Stimulated activated CD4-positive, alpha-beta T cell treated with anti-CD3 and anti-CD28 coated beads, TNF-alpha, amount 100 ng/mL, for 1 hour (primary cell): ENCODE data around the gene GBA2.

Experiments
- DNase-seq, 3 donors: peaks; one replicate each; pipeline ENCODE4 v3.0.0-alpha.2; 2020; ENCODE audit warnings: low read depth in 3 of 3, low spot score in 1 of 3

Gene GBA2

GRCh38 chr9:35748858-35749514 lies at the start of gene GBA2, which contains the start of gene RGP1:
Gene GBA2 (minus strand): TSS chr9:35749228. CDS start chr9:35748704, 524 bp downstream.
Gene RGP1 (plus strand): TSS chr9:35749287. CDS start chr9:35749756, 469 bp downstream.
- DNase-seq, result peak in 1 of 3 donors; percentile 60

GRCh38 chr9:35797311-35798109 lies 48.5 kb upstream of the GBA2 start:
- DNase-seq, result no peak

GRCh38 chr9:35795695-35796094 lies 46.7 kb upstream of the GBA2 start:
- DNase-seq, result no peak

- DNase-seq, result no peak
Observed at GRCh38 chr9:35793461-35793860, 44.4 kb upstream of the GBA2 start.

- no peak for DNase-seq
Observed at GRCh38 chr9:35792826-35793225, 43.8 kb upstream of the GBA2 start.

GRCh38 chr9:35792024-35792813 lies 43.2 kb upstream of the GBA2 start:
- no peak for DNase-seq

- DNase-seq, result no peak
Observed at GRCh38 chr9:35791297-35791921, 42.4 kb upstream of the GBA2 start, which contains the start of gene NPR2. Gene NPR2 (plus strand): TSS chr9:35791591. CDS start chr9:35792409, 818 bp downstream.

- DNase-seq, result peak in 2 of 3 donors; percentile 11 to 14
Observed at GRCh38 chr9:35790385-35791296, 41.6 kb upstream of the GBA2 start.

- no peak for DNase-seq
Observed at GRCh38 chr9:35790025-35790384, 41.0 kb upstream of the GBA2 start.

GRCh38 chr9:35789541-35789940 lies 40.5 kb upstream of the GBA2 start:
- no peak for DNase-seq

- no peak for DNase-seq
Observed at GRCh38 chr9:35783418-35783817, 34.4 kb upstream of the GBA2 start.

GRCh38 chr9:35781066-35781465 lies 32.0 kb upstream of the GBA2 start:
- DNase-seq, result no peak

GRCh38 chr9:35778496-35778895 lies 29.5 kb upstream of the GBA2 start:
- DNase-seq, result no peak

- DNase-seq, result no peak
Observed at GRCh38 chr9:35776018-35776417, 27.0 kb upstream of the GBA2 start.

- DNase-seq, result no peak
Observed at GRCh38 chr9:35774907-35775635, 26.0 kb upstream of the GBA2 start.

GRCh38 chr9:35771943-35772342 lies 22.9 kb upstream of the GBA2 start:
- no peak for DNase-seq

GRCh38 chr9:35771534-35771933 lies 22.5 kb upstream of the GBA2 start:
- DNase-seq, result no peak

GRCh38 chr9:35771075-35771433 lies 22.0 kb upstream of the GBA2 start:
- DNase-seq, result no peak

- no peak for DNase-seq
Observed at GRCh38 chr9:35769763-35770162, 20.7 kb upstream of the GBA2 start.

GRCh38 chr9:35767458-35767857 lies 18.4 kb upstream of the GBA2 start:
- DNase-seq, result no peak
